Colonic mucosa (tissue), 4 donors: ENCODE data around the gene ASNS. TPM values are rescaled to one million over a fixed set of nuclear protein-coding genes. Genes with fewer than 3 reads are reported as not detected.
"Not testable (repeated sequence)": the region's sequence is repeated elsewhere in the genome, so short reads cannot be mapped to it uniquely, and the experiment has no call there.

Experiments
- DNase-seq: peaks from one replicate; pipeline ENCODE4 v3.0.0-alpha.2; 2020
- H3K27ac ChIP-seq: fragments of 200-600 bp; one replicate; pipeline ENCODE4 v1.8.0; 2021
- H3K27me3 ChIP-seq: fragments of 200-600 bp; one replicate; pipeline ENCODE4 v1.8.0; 2021
- H3K36me3 ChIP-seq: fragments of 200-600 bp; one replicate; pipeline ENCODE4 v1.8.0; 2021
- H3K4me1 ChIP-seq: fragments of 200-600 bp; one replicate; pipeline ENCODE4 v1.8.0; 2021; ENCODE audit warnings: mild to moderate bottlenecking
- H3K4me3 ChIP-seq: fragments of 200-600 bp; one replicate; pipeline ENCODE4 v1.8.0; 2021
- H3K9ac ChIP-seq, 2 donors: one replicate each; pipeline ENCODE4 v1.7.0; 2013; ENCODE audit warnings: control low read depth in 2 of 2, low read depth in 2 of 2, low read length in 2 of 2
- H3K9me3 ChIP-seq: fragments of 200-600 bp; one replicate; pipeline ENCODE4 v1.8.0; 2021
- intact Hi-C: fragments of 100-400 bp; cut with DNase I; formaldehyde crosslinking; loops from one replicate; pipeline ENCODE4 v1.14.1; 2022
- total RNA-seq, 2 donors: library from RNA; stranded (reverse); fragmentation: NEBNext Ultra II Directional in 1 of 2; extraction: Animal tissue kit (Norgen Biotek cat#: 25700) in 1 of 2; gene quantifications; one replicate each; pipeline ENCODE4 v1.2.1, GENCODE V29; 2021
- TF ChIP-seq, protein P1 (sequence below): fragments of 200-600 bp; IDR thresholded peaks from one replicate; pipeline ENCODE4 v1.8.0; 2022; ENCODE audit warnings: antibody characterized with exemption, mild to moderate bottlenecking
- donor health status: healthy.
- donor health status: DM: no; HTN: no; CAD: no.
- donor health status: DM: no; HTN: no; CAD: no.

The ASNS gene
- total RNA-seq, 2 donors from 2014 or later: 16.0 to 48.3 TPM

DNA sequence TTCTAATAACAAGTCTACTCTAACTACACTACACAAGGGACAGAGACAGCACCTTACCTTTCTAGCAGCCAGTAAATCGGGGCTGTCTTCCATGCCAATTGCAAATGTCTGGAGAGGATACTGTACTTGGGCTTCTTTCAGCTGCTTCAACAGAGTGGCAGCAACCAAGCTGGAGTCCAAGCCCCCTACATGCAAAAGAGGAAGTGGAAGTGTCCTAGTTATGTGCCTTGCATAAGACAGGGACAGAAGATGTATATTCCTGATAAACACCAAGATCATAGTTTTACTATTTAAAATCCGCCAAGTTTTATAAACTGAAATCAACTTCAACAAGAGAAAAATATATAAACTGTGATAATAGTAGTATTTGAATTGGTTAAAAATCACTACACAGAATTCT, 14.0 kb downstream of the ASNS start:
- H3K27ac ChIP-seq: no peak overlapping the region
- H3K4me3 ChIP-seq: no peak overlapping the region
- TF ChIP-seq, protein P1, sequence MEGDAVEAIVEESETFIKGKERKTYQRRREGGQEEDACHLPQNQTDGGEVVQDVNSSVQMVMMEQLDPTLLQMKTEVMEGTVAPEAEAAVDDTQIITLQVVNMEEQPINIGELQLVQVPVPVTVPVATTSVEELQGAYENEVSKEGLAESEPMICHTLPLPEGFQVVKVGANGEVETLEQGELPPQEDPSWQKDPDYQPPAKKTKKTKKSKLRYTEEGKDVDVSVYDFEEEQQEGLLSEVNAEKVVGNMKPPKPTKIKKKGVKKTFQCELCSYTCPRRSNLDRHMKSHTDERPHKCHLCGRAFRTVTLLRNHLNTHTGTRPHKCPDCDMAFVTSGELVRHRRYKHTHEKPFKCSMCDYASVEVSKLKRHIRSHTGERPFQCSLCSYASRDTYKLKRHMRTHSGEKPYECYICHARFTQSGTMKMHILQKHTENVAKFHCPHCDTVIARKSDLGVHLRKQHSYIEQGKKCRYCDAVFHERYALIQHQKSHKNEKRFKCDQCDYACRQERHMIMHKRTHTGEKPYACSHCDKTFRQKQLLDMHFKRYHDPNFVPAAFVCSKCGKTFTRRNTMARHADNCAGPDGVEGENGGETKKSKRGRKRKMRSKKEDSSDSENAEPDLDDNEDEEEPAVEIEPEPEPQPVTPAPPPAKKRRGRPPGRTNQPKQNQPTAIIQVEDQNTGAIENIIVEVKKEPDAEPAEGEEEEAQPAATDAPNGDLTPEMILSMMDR: no peak
- H3K36me3 ChIP-seq: no peaks in the 10 kb centered on the region
- H3K9me3 ChIP-seq: no peaks in the 10 kb centered on the region
- no peak for DNase-seq
- H3K9ac ChIP-seq: no peak overlapping the region
- no peaks in the 10 kb centered on the region for H3K27me3 ChIP-seq
- intact Hi-C loops: no loop called here
- no peaks in the 10 kb centered on the region for H3K4me1 ChIP-seq

DNA sequence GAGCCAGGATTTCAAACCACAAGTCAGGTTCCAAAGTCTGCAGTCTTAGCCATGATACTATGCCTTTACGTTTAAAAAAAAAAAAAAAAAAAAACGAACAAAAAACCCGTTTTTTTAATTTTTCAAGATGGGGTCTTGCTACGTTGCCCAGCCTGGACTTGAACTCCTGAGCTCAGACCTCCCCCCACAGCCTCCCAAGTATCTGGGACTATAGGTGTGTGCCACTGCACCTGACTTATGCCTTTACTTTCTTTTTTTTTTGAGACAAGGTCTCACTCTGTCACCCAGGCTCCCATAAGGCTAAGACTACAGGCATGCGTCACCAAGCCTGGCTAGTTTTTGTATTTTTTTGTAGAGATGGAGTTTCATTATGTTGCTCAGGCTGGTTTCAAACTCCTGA, 14.7 kb downstream of the ASNS start:
- Histone ChIP-seq H3K9me3 (no peaks in the 10 kb centered on the region), H3K36me3 (no peaks in the 10 kb centered on the region), H3K4me3 (no peak overlapping the region), H3K4me1 (no peaks in the 10 kb centered on the region), H3K27me3 (no peaks in the 10 kb centered on the region), H3K27ac (no peak overlapping the region), H3K9ac (no peak overlapping the region)
- TF ChIP-seq, protein P1: no peak
- no peak for DNase-seq
- intact Hi-C loops: no loop called here

DNA sequence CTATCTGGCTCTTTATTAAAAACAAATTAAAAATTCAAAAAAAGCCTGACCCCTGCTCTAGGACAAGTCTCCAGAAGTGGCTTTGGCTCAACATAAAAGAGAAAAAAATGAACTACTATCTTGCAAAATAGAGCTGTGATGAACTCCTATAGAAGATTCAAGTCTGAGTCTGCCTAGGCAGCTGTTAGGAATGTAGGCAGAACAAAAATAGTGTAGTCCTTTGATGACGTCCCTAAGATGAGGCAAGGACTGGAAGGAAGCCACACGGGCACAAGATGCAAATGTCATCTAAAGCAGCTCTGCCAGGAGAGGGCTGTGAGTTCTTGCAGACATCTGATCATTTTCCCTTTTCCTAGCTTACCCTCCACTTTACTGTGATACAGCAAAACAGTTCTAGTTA, 20.5 kb downstream of the ASNS start:
- no peak for DNase-seq
- Histone ChIP-seq H3K36me3 (no peaks in the 10 kb centered on the region), H3K9me3 (no peaks in the 10 kb centered on the region), H3K27me3 (no peaks in the 10 kb centered on the region), H3K4me1 (no peaks in the 10 kb centered on the region), H3K9ac (no peak overlapping the region), H3K27ac (no peak overlapping the region), H3K4me3 (no peak overlapping the region)
- TF ChIP-seq, protein P1: no peak
- intact Hi-C loops: no loop called here

GRCh38 chr7:97850262-97851031, 21.8 kb downstream of the ASNS start:
- H3K27me3 ChIP-seq, H3K9me3 ChIP-seq, H3K27ac ChIP-seq, H3K36me3 ChIP-seq, intact Hi-C loops, H3K9ac ChIP-seq, H3K4me3 ChIP-seq, H3K4me1 ChIP-seq, DNase-seq: not testable (repeated sequence)

DNA sequence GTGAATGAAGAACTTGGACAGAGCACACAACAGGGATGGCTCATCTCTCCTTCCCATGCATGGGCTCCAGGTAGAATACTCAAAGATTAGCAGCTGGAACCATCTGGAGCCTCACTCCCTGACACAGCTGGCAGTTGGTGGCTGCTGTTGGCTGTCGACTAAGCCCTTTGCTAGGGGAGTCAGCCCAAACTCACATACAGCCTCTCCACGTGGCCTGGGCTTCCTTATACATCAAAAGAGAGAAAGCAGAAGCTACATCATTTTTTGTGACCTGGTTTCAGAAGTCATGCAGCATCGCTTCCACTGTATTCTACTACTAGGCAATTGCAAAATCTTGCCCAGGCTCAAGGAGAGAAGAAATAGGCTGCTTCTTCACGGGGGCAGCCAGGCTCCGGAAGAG, 24.4 kb downstream of the ASNS start:
- H3K4me1 ChIP-seq: no peaks in the 10 kb centered on the region
- TF ChIP-seq, protein P1: no peak
- H3K27me3 ChIP-seq: no peaks in the 10 kb centered on the region
- no peak overlapping the region for H3K27ac ChIP-seq
- intact Hi-C loops: no loop called here
- H3K9me3 ChIP-seq: no peaks in the 10 kb centered on the region
- no peak overlapping the region for H3K9ac ChIP-seq
- no peaks in the 10 kb centered on the region for H3K36me3 ChIP-seq
- no peak overlapping the region for H3K4me3 ChIP-seq
- DNase-seq: no peak

GRCh38 chr7:97846945-97847344, 25.3 kb downstream of the ASNS start:
- Histone ChIP-seq H3K27me3 (no peaks in the 10 kb centered on the region), H3K36me3 (no peaks in the 10 kb centered on the region), H3K27ac (no peak overlapping the region), H3K4me3 (no peak overlapping the region), H3K9ac (no peak overlapping the region), H3K4me1 (no peaks in the 10 kb centered on the region), H3K9me3 (no peaks in the 10 kb centered on the region)
- TF ChIP-seq, protein P1: no peak
- DNase-seq: no peak
- intact Hi-C loops: no loop called here
